Hepatic stellate cell (primary cell): Measurements from ENCODE around the gene RERG.

Experiments used
- DNase-seq: peaks from one replicate; pipeline ENCODE4 v3.0.0; 2011; ENCODE audit warnings: low spot score

Gene RERG

DNA sequence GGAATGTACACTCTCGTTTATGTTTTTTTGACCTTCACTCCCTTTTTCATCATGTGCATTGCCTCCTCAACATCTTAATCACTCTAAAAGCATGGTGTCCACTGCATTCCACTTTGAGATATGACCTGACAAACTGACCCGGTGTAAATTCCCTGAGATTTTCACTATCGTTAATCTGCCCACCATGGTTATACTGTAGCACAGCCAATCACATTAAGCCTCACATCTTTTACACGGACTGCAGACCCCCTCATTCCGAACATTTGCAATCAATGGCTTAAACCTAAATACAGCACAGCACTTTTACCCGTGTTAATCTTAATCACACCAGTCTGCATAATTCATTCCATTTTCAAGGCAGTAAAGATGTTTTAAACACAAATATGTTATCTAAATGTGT, 2.4 kb downstream of the RERG start:
- DNase-seq: no peak

DNA sequence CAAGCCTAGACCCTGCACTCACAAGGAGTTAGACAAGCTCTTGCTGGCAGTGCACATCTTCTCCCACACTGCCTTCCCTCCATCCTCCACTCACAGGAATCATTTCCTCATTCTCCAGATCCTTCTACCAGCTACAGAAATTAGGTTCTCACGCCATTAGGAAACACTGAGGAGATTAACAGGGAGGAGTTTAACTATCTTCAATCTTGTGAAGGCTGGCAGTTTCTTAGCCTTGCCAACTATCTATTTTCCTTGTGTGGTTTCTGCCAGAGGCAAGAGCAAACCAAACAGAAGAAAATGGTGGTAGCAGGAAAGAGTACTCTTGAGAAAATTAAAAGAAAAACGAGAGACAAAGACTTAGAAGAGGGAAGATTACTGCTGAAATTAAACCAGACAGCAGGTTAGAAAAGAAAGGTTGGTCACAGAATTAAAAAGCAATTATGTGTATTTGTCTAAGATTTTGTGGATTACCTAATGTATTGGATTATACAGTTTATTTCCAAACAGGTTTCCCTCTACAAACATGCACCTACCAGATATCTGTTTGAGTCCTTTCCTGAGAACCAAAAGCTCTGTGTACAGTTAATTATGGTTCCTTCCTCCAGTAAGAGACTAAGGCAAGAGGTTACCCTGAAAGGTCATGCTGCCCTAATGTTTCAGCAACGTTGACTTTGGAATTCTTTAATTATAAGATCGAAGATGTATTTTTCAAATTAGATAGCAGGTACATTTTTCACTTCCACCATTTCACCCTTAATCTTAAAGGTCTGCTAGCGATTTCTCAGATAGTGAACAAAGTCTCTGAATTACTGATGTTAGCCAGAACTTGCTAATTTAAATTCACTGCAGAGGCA, 5.0 kb downstream of the RERG start:
- no peak for DNase-seq

DNA sequence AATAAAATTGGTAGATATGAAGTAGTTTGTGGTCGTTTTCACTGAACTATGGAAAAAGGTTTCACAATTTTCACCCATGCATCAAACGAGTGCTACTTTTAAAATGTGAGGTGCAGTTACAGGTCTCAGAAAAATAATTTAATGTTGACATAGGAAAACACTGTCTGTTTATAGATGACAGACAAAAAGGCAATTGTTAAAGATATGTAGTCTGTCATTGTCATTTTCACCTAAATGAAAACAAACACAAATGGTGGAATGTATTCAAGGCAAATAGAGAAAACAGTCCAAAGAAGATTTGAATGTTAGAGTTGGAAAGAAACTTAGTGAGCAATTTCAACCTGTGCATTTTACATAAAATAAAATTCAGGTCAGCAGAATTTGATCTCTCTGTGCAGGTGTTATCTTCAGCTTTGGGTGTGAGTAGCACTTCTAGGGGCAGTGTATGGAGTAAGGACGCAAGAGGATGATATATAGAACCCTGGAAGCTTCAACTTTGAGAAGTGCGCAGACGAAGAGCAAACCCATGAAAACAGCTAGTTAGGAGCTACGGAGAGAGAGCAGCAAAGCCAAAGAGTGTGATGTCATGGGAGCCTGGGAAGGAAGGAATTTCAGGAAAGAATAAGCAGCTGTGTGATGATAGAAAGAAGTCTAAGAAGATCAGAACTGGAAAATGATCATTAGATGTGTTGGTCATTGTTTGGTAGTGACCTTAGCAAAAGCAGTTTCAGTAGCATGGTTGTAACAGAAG, 6.2 kb downstream of the RERG start:
- DNase-seq: no peak

DNA sequence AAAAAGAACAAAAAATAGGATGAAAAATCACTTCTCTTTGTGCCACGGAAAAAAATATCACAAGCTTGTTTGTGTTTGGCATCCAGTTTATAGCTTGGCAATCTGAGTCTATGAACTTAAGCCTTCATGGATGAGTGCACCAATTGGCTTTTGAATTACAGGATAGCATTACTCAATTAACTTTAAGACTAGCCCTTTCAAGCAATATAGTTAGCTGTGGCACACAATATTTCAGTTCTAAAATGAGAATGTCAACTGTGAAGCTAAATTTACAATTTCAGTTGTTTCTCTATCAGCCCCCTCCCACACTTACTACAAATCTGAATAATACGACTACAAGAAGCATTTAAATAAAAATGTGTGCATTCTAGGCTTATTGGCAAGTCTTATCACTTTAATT, 8.3 kb downstream of the RERG start:
- no peak for DNase-seq

DNA sequence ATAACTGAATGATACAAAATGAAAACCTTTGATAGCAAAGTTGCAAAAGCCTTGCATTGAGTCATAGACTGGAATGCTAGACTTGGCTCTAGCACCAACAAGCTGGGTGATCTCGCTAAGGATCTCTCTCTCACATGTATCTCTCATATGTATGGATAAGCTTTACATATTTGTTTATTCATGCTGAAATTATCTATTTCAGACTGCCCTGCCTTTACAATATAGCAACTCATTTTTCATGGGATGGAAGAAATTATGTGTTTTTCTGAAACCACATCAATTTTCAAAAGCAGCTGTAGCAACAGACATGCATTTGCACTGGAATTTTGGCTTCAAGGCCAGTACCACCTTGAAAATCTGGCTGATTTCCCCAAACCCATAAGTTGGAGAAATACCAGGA, 11.4 kb downstream of the RERG start:
- peak; percentile 50 for DNase-seq

DNA sequence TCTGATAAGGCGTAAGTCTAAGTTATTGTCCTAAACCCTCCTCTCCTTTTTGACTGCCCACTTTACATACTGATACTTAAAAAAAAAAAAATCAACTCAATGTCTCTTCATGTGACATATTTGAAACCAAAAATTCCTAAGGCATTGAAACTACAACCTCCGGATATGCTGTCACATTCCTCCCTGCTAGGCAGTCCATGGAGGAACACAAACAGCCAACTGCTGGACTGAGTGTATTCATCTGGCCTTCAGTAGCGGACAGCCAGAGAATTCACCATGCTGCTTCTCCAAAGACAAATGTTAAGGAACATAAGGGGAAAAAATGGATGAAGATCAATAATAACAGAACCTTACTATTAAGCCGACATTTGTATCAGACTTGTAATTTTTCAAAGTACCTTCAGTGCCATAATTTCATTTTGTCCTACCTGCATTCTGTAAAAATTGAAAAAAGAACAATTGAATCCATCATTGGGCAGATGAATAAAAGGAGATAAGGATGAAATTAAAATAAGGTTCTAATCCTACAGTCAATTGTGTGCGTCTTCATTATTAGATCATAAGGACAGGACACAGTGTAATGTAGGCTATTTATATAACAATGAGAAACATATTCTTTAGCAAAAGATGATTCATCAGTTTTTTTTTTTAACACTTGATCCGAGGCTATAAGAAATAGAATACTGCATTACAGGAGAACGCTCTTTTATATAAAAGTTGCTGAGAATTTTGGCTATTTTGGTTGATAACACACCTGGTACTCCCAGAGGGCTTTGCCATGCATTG, 12.2 kb downstream of the RERG start:
- peak; percentile 48 for DNase-seq

DNA sequence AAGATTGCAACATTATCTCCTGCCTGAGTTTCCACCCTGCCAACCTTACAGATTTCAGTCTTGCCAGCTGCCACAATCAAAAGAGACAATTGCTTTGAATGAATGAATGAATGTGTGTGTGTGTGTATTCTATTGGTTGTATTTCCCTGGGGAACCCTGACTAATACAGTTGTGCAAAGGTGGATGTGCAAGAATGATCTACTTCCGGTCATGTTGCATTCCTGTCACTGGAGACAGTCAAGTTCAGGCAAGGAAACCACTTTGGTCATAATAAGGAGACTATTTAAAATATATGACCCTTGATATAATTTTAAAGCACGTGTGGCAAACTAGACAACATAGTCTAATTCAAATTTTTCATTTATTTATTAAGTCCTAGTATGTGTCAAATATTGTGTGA, 13.1 kb downstream of the RERG start:
- no peak for DNase-seq

DNA sequence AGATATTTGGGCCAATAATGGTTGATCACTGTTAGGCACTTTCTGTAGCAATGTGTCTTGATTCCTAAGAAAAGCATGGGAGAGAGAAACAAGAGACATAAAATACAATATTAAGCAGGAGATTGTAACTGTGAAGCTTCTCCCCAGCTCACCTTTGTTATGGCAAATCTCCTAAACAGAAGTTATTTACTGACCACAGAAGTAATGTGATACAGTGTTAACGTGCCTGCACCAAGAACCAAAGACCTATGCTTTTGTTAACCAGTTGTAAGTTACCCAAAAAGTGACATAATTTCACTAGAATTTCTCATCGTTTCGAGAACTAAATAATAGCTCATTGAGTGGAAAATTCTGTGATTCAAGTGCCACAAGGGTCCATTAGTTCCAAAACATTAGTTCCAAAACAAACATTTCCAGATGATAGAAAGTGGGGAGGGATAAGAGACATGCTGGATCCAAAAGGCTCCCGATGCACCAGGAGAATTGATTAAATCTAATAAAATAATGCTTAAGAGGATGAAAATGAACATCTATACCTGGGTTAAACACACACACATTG, 14.3 kb downstream of the RERG start:
- no peak for DNase-seq

DNA sequence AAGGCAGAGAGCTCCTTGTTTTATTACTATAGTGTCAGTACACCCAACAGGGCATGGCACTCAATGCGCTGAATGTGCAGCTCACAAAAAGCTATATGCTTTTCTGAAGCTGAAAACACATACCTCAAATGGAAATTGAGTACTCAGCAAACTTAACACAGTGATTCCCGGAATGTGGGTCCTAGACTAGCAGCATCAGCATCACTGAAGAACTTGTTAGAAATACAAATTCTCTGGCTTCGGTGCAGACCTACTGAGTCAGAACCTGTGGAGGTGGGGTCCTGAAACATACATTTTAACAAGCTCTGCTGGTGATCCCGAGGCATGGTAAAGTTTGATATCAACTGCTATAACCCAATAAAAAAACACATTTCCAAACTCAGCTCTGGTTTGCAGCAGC, 14.9 kb downstream of the RERG start:
- DNase-seq: no peak

DNA sequence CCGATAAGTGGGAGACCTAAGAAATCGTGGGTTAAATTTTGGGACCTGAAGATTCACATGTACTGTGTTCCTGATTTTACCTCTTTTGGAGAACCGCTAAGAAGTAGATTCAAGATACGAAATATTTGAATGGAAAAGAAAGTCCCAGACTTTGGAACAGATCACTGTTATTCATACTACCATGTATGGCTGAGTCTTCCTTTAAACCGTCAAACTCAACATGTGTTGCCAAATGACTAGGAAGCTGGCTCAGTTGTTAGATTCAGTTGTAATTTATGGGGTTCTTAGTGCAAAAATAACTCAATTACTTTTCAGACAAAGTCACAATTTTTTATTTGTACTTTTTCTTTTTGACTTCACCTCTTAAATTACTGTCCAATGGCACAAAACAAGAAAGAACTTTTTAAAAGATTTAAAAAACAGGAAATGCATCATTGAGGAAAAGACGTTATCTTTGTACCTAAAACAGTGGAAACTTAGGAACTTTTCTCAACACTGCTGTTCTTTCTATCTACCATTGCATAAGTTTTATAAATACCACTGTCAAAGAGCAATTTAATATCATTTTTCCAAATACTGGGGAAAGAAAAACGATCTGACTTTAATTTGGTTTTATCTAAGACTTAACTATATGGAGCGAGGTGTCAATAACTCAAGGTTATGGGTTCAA, 15.7 kb downstream of the RERG start:
- DNase-seq: no peak

DNA sequence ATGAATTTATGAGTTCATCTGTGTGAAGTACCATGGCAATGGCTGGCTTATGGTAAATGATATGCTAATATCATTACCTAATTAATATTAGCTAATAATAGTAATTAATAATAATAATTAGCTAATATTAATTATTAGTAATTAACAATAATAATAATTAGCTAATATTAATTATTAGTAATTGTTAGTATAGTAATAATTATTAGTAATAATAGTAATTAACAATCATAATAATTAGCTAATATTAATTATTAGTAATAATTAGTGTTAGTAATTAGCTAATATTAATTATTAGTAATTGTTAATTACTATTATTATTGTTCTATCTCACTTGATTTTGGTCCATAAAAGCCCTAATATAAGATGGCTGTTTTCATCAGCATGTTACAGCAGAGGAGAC, 19.8 kb downstream of the RERG start:
- DNase-seq: no peak

DNA sequence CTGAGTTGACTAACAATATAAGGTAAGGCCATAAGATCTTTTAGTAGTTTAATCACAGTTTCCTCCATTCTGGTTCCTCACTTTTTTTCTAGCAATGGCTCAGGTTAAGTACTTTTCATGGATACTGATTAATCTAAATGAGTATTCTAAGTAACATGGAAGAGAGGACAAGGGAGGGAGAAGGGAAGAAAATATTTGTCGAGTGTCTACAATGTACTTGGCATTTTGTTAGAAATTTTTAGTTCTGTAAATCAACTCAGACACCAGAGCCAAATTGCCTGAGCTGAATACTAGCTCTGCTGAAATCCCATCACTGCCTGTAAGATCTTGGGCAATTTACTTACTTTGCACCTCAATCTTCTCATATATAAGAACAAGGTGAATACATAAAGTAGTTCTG, 20.2 kb downstream of the RERG start:
- no peak for DNase-seq

DNA sequence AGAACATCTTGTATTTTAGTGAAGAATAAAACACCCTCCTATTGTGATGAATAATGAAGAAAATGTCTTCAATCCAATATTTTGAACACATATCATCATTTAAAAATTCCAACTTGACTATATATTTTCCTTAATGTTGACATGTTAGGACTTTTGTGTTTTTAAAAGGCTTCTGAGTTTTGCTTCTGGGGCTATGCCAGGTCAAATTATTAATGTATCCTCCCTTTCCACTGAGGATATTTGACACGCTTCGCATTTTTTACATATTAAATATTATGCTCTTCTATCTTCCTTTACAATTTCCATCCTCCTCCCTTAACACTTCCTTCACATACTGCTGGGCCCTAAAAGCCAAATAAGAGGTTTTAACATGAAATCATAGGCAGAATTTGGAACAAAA, 20.6 kb downstream of the RERG start:
- DNase-seq: no peak

DNA sequence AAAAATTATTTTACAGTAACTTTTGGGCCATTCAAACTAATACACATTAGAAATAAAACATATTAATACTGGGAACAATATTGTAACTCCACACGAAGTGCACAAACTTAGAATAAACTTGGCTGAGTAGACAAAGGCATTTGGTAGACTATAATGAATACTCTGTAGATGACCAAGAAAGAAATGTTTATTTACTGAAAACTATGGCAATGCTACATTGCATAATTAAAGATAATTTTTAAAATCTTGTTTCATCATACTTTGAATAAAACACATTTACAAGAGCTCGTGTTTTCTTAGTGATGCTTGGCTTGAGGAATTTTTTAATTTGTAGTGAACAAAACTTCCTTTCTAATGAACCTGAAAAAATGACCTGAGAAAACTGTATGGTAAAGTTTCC, 21.3 kb downstream of the RERG start:
- DNase-seq: no peak

DNA sequence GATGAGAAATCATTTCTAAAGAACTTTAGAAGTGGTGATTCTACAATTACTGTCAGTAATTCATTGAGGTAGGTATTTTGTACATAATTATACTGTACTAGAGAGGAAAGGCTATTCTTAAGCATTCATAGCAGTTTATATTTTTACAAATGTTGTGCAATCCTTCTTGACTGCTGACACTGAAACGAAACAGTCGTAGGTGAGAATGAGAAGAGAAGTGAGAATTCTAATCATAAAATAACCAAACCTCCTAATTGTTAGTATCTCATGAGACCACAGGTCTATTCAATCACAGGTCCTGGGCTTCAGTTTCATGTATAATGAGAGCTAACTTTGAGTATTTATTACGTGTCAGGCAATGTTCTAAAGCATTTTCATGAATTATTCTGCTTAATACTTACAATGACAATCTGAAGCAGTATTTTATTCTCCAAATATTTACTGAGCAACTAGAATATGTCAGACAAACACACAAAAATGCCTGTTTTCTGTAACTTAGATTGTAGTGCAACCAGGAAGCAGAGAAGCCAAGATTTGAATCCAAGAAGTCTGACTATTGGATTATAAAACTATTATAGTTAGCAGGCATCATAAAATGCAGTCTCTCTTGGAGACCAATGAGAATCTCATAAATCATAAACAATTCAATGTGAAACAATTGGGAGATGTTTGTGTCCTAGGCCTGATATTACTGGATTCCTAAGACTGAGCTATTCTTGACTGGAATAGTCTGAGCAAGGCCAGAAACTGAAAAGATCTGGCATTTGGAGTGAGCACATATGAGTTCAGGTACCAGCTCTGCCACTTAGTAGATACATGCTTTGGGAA, 24.3 kb downstream of the RERG start:
- no peak for DNase-seq

DNA sequence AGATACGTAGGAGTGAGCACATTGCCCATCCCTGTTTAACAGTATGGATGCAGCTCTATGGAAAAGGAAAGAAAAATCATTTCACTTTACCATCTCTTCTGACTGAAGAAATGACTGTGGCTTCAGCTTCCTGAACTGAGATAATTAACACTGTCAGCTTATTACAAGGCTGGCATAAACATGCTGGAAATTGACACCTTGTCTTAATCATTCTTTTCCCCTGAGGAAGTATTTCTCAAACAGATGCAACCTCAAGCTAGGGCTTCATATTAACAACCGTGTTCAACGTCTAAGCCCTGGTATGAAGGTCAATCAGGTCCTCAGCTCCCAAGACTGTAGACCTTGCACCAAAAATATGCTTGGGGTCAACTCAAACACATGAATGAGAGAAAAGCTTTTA, 25.0 kb downstream of the RERG start:
- no peak for DNase-seq

DNA sequence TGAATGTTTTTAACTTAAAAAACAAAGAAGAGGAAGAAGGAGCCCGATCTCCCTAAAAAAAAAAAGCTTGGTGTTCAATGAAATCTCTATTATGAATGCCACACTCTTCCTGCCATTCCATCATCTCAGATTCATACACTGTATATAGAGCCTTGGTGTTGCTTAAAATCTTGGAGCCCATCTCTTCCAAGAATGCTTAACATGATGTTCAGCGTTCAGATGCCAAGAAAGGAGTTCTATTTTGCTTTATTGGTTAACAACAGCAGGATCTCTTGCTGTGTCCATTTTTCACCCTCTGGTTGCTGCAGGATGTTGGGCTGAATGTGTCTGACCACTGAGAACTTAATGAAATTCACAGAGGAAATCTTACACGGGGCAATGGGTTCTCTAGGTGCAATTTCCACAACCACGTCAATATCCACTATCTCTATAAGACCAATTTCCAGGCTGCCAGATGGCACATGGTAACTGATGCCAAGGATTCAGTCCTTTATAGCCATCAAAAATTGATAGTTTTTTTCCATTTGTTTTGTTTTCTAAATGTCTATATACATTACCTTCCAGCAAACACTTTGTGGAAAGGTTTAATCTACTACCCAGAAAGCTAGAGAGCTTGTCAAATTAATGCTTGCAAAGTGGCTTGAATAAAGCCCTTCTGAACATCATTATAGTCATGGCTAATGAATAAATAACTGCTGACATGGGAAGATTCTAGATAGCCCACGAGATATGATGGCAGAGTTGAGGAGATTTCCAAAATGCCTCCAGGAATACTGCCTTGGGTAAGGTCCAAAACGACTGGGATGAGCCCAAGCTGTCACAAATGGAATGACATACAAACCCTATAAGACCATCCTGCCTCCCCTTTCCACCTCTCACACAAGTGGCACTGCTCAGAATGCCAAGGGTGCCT, 26.5 kb downstream of the RERG start:
- no peak for DNase-seq

DNA sequence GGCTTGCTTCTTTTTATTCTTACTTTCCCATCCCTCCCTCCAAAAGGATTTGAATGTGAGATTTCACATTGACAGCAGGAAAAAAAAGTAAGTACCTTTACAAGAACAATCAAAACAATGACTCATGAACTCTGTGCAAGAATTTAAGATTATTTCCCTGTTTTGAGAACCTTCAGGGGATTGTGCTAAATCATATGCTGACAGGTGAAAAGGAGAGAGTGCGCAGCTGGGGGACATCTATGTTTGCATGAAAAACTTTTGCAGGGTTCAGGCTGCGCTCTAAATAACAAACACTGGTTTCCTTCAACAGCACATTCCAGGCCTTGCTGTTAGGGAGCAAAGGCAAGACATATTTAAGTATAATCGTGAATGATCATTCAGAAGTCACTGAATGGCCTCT, 27.3 kb downstream of the RERG start:
- no peak for DNase-seq

DNA sequence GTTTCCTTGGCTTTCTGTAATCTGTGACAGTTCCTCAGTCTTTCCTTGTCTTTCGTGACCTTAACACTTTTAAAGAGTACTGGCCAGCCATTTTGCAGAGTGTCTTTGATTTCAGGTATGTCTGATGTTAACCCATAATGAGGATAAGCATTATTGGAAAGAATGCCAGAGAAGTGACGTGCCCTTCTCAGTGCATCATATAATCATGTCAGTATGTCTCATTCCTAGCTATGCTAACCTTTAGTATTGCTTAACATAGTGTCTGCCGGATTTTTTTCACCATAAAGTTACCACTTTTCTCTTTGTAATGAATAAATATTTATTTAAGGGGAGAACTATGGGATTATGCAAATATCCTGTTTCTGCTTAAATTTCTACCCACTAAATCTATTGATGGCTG, 28.5 kb downstream of the RERG start:
- no peak for DNase-seq

DNA sequence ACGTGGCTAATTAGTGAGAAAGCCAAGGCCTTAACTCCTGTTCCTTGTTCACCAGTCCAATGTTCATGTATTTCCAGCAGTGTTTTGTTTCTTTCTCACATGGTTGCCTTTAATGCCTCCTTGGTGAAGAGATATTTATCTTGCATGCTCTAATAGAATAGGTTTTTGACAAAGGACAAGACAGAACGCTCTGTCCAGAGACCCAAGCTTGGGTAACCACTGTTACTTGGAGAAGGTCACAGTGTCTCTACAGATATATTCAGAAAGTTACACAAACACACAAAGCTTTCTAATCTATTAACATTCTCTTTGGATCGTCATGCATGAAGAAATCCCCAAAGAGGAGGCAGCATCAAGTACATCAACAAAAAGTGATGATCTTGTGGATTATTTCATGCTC, 33.1 kb downstream of the RERG start:
- no peak for DNase-seq
